MM.1S (cell line): ENCODE results near the gene WIPI1.

Experiments used
- DNase-seq: peaks from one replicate; pipeline ENCODE4 v3.0.0-alpha.2; 2015
- H2AFZ ChIP-seq: fragments of 300-600 bp; sonication (generic); 2 replicates; pipeline ENCODE4 v1.6.0; 2016; ENCODE audit warnings: antibody characterized with exemption, low read length
- H3F3A ChIP-seq: fragments of 300-600 bp; sonication (generic); 2 replicates; pipeline ENCODE4 v1.6.1; 2016; ENCODE audit warnings: mild to moderate bottlenecking, antibody characterized with exemption, low read length, moderate library complexity, mixed read lengths; ENCODE audit not compliant: insufficient read depth
- H3K27ac ChIP-seq: fragments of 300-600 bp; sonication (generic); 2 replicates; pipeline ENCODE4 v1.5.1; 2016; ENCODE audit warnings: mild to moderate bottlenecking, low read length
- H3K27me3 ChIP-seq: fragments of 300-600 bp; sonication (generic); replicated peaks from 2 replicates; pipeline ENCODE4 v1.6.0; 2016; ENCODE audit warnings: low read length; ENCODE audit not compliant: insufficient read depth
- H3K36me3 ChIP-seq: fragments of 300-600 bp; sonication (generic); replicated peaks from 2 replicates; pipeline ENCODE4 v1.6.1; 2016; ENCODE audit warnings: mild to moderate bottlenecking, low read length, mixed read lengths; ENCODE audit not compliant: insufficient read depth
- H3K4me1 ChIP-seq: fragments of 300-600 bp; sonication (generic); 2 replicates; pipeline ENCODE4 v1.6.1; 2016; ENCODE audit warnings: low read length, mixed read lengths
- H3K4me2 ChIP-seq: fragments of 300-600 bp; sonication (generic); 2 replicates; pipeline ENCODE4 v1.6.0; 2016; ENCODE audit warnings: low read depth, low read length
- H3K4me3 ChIP-seq: fragments of 300-600 bp; sonication (generic); 2 replicates; pipeline ENCODE4 v1.5.1; 2016; ENCODE audit warnings: low read length, mixed read lengths
- H3K79me2 ChIP-seq: fragments of 300-600 bp; sonication (generic); 2 replicates; pipeline ENCODE4 v1.6.1; 2016; ENCODE audit warnings: mixed run types, low read length, mixed read lengths
- H3K9ac ChIP-seq: fragments of 300-600 bp; sonication (generic); 2 replicates; pipeline ENCODE4 v1.6.1; 2016; ENCODE audit warnings: low read length, mixed read lengths
- H3K9me2 ChIP-seq: fragments of 300-600 bp; sonication (generic); replicated peaks from 2 replicates; pipeline ENCODE4 v1.6.1; 2016; ENCODE audit warnings: mild to moderate bottlenecking, low read length, mixed read lengths; ENCODE audit not compliant: insufficient read depth
- H3K9me3 ChIP-seq: fragments of 300-600 bp; sonication (generic); replicated peaks from 2 replicates; pipeline ENCODE4 v1.6.1; 2016; ENCODE audit warnings: mild to moderate bottlenecking, low read length, mixed read lengths; ENCODE audit not compliant: insufficient read depth
- H4K20me1 ChIP-seq: fragments of 300-600 bp; sonication (generic); 2 replicates; pipeline ENCODE4 v1.6.1; 2016; ENCODE audit warnings: mild to moderate bottlenecking, low read length, moderate library complexity, mixed read lengths; ENCODE audit not compliant: insufficient read depth
- EZH2 ChIP-seq: fragments of 300-600 bp; sonication (generic); optimal IDR thresholded peaks from 2 replicates; pipeline ENCODE3; 2017; ENCODE audit warnings: low read depth, mild to moderate bottlenecking, antibody characterized with exemption, low read length, mixed read lengths
- EZH2phosphoT487 ChIP-seq: fragments of 300-600 bp; sonication (generic); IDR thresholded peaks from 2 replicates; pipeline ENCODE4 v1.6.1; 2018; ENCODE audit warnings: antibody characterized with exemption, low read length
- TF ChIP-seq, protein P1 (sequence below): fragments of 300-600 bp; sonication (generic); IDR thresholded peaks from 2 replicates; pipeline ENCODE4 v1.5.1; 2016; ENCODE audit warnings: antibody characterized with exemption, low read length, mixed read lengths

Gene WIPI1

DNA sequence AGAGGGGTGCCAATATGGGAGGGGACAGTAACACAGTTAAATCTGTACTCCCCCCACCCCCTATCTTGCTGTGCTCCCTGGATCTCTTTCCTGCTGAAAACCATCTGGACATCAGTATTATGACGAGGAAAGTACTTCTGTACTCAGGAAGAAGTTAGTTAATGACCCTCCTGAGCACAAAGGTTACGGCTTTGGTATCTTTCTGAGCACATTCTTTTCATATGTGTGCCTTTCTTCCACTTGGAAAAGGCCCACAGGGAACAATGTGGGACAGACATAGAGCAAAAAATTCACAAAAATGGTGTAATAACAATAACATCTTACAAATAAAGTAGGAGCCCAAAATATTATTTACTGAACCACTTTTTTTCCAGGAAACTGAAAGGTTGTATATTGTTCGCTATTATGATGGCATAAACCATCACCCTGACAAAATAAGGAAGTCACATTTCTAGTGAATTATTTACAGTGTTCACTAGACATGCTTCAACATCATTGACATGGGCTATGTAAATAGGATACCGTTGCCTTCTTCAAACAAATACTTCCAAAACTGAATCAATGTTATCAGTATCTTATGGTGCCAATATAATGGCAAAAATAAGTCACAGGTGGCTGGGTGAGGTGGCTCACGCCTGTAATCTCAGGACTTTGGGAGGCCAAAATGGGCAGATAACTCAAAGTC is 5.5 kb downstream of the WIPI1 start:
- DNase-seq = no peak
- no peak overlapping the region for H3K4me2 ChIP-seq
- H3K36me3 ChIP-seq = no peaks in the 10 kb centered on the region; the same call in 1 of the 2 replicates
- H3K9me3 ChIP-seq = no peaks in the 10 kb centered on the region
- H3K4me3 ChIP-seq = no peak overlapping the region
- H3K4me1 ChIP-seq = 0 out of 2 replicates have a peak, but pooled peaks cover 10% of the 10 kb centered on the region
- H3K27ac ChIP-seq = no peak overlapping the region
- H3K27me3 ChIP-seq = no peaks in the 10 kb centered on the region
- H3K9ac ChIP-seq = no peak overlapping the region
- no peaks in the 10 kb centered on the region for H3K9me2 ChIP-seq
- H3F3A ChIP-seq = no peaks in the 10 kb centered on the region
- H3K79me2 ChIP-seq = peaks cover 40% of the 10 kb centered on the region
- H4K20me1 ChIP-seq = no peaks in the 10 kb centered on the region
- H2AFZ ChIP-seq = no peak overlapping the region
- TF ChIP-seq, protein P1, sequence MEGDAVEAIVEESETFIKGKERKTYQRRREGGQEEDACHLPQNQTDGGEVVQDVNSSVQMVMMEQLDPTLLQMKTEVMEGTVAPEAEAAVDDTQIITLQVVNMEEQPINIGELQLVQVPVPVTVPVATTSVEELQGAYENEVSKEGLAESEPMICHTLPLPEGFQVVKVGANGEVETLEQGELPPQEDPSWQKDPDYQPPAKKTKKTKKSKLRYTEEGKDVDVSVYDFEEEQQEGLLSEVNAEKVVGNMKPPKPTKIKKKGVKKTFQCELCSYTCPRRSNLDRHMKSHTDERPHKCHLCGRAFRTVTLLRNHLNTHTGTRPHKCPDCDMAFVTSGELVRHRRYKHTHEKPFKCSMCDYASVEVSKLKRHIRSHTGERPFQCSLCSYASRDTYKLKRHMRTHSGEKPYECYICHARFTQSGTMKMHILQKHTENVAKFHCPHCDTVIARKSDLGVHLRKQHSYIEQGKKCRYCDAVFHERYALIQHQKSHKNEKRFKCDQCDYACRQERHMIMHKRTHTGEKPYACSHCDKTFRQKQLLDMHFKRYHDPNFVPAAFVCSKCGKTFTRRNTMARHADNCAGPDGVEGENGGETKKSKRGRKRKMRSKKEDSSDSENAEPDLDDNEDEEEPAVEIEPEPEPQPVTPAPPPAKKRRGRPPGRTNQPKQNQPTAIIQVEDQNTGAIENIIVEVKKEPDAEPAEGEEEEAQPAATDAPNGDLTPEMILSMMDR = no peak
- TF ChIP-seq EZH2 (no peak), EZH2phosphoT487 (no peak)

DNA sequence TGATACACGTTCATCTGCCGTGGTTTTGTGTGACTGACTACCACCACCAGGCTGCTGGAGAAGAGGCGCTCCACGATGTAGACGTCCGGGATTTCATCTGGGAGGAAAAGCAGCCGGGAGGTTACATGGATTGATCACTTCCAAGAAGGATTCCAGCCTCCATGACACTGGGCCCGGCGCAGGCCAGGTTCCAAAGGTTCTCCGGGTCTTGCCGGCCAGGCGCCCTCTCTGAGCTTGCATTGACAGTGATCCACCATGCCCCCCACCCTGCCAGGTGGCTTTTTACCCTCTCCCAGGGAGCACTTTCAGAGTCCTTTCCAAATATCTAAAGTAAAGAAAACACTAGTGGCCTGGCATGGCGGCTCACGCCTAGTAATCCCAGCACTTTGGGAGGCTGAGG is 6.5 kb downstream of the WIPI1 start:
- TF ChIP-seq EZH2phosphoT487 = no peak
- TF ChIP-seq, protein P1 = no peak
- Histone ChIP-seq H2AFZ (no peak overlapping the region), H3K4me1 (0 out of 2 replicates have a peak, but pooled peaks cover 5% of the 10 kb centered on the region), H3K9me3 (no peaks in the 10 kb centered on the region), H3K27ac (no peak overlapping the region), H3K4me2 (no peak overlapping the region), H3K4me3 (no peak overlapping the region), H4K20me1 (no peaks in the 10 kb centered on the region), H3K36me3 (peaks cover 3% of the 10 kb centered on the region; the same call in 1 of the 2 replicates), H3K9ac (no peak overlapping the region), H3K79me2 (peaks cover 29% of the 10 kb centered on the region), H3F3A (no peaks in the 10 kb centered on the region), H3K9me2 (no peaks in the 10 kb centered on the region), H3K27me3 (no peaks in the 10 kb centered on the region)
- DNase-seq = no peak

DNA sequence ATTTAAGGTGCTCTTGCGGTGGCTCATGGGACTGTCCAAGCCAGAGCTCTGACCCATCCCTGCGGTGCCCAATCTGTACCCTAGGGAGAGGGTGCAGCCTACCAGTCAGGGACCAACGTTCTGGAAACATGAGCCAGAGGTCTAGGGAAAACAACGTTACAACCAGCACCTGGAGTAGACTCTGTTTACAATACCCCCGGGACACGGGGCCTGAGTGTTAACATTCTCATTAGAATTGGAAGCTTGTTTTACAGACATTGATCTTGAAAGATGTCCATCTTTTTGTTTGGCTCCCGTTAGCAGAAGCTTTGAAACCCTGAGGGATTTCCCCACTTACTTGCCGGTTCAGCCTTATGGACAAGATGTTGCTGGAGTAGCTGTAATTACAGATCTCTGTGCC is 6.9 kb downstream of the WIPI1 start:
- Histone ChIP-seq H2AFZ (no peak overlapping the region), H3K9me3 (no peaks in the 10 kb centered on the region), H4K20me1 (no peaks in the 10 kb centered on the region), H3K4me1 (0 out of 2 replicates have a peak, but pooled peaks cover under 1% of the 10 kb centered on the region), H3K79me2 (peaks cover 25% of the 10 kb centered on the region), H3K36me3 (peaks cover 6% of the 10 kb centered on the region; the same call in 1 of the 2 replicates), H3K9me2 (no peaks in the 10 kb centered on the region), H3K27me3 (no peaks in the 10 kb centered on the region), H3K4me3 (no peak overlapping the region), H3K4me2 (no peak overlapping the region), H3K27ac (no peak overlapping the region), H3K9ac (no peak overlapping the region), H3F3A (no peaks in the 10 kb centered on the region)
- no peak for DNase-seq
- TF ChIP-seq, protein P1 = no peak
- TF ChIP-seq EZH2phosphoT487 = no peak
- no peak for TF ChIP-seq EZH2
